Smooth muscle cell (in vitro differentiated cells): ENCODE measurements around the gene KIF1B. TPM values are rescaled to one million over a fixed set of nuclear protein-coding genes. Genes with fewer than 3 reads are reported as not detected.
A peak's percentile ranks its signal among the peaks of the same experiment; 100 is the strongest.

Experiments
- DNase-seq: peaks from one replicate; lab custom pipeline; 2025; ENCODE audit not compliant: unreplicated experiment; lab: John Stamatoyannopoulos, UW
- H2AFZ ChIP-seq: fragments of 200-600 bp; sonication (generic); 2 replicates; pipeline ENCODE4 v1.6.0; 2016; ENCODE audit warnings: antibody characterized with exemption, low read depth, mild to moderate bottlenecking
- H3F3A ChIP-seq: fragments of 200-600 bp; sonication (generic); 2 replicates; pipeline ENCODE4 v1.6.0; 2017; ENCODE audit warnings: antibody characterized with exemption, low read depth
- H3K27ac ChIP-seq: fragments of 200-600 bp; sonication (generic); 2 replicates; pipeline ENCODE4 v1.5.1; 2016; ENCODE audit warnings: low read depth, mild to moderate bottlenecking
- H3K27me3 ChIP-seq: fragments of 200-600 bp; sonication (generic); 2 replicates; pipeline ENCODE4 v1.6.1; 2016; ENCODE audit warnings: low read depth, mild to moderate bottlenecking
- H3K36me3 ChIP-seq: fragments of 200-600 bp; sonication (generic); 2 replicates; pipeline ENCODE4 v1.5.1; 2016; ENCODE audit warnings: low read depth
- H3K4me1 ChIP-seq: fragments of 200-600 bp; sonication (generic); 2 replicates; pipeline ENCODE4 v1.5.1; 2016; ENCODE audit warnings: low read depth
- H3K4me2 ChIP-seq: fragments of 200-600 bp; sonication (generic); 2 replicates; pipeline ENCODE4 v1.6.0; 2016; ENCODE audit warnings: mild to moderate bottlenecking
- H3K4me3 ChIP-seq: fragments of 200-600 bp; sonication (generic); 2 replicates; pipeline ENCODE4 v1.5.1; 2016; ENCODE audit warnings: mild to moderate bottlenecking
- H3K79me2 ChIP-seq: fragments of 200-600 bp; sonication (generic); 2 replicates; pipeline ENCODE4 v1.6.0; 2016; ENCODE audit warnings: low read depth, mild to moderate bottlenecking
- H3K9ac ChIP-seq: fragments of 200-600 bp; sonication (generic); 2 replicates; pipeline ENCODE4 v1.6.0; 2016; ENCODE audit warnings: low read depth
- H3K9me3 ChIP-seq: fragments of 200-600 bp; sonication (generic); replicated peaks from 2 replicates; pipeline ENCODE4 v1.5.1; 2016; ENCODE audit warnings: low read depth
- H4K20me1 ChIP-seq: fragments of 200-600 bp; sonication (generic); 2 replicates; pipeline ENCODE4 v1.6.0; 2016; ENCODE audit warnings: low read depth
- CTCF ChIP-seq: fragments of 200-600 bp; sonication (generic); IDR thresholded peaks from 2 replicates; pipeline ENCODE4 v1.5.1; 2017; ENCODE audit warnings: borderline replicate concordance, mild to moderate bottlenecking, antibody characterized with exemption; ENCODE audit not compliant: insufficient read depth, poor library complexity, severe bottlenecking
- WGBS: methylation state at CpG from one replicate; pipeline ENCODE4 v1.1.7; 2016; ENCODE audit warnings: low lambda C conversion rate; 5-methylcytosine and 5-hydroxymethylcytosine counted together
- microRNA counts: library from miRNA; unstranded; fragments of <30 nt; microRNA quantifications from one replicate; lab custom pipeline; 2016
- microRNA-seq: library from miRNA; unstranded; fragments of <30 nt; microRNA quantifications from one replicate; pipeline ENCODE4, GENCODE V29; 2016; ENCODE audit warnings: borderline number of aligned reads
- polyA plus RNA-seq: library from polyadenylated mRNA; unstranded; fragments of >200 nt; fragmentation: Nextera tagmentation; extraction: Ambion mirVana; gene quantifications from 2 replicates; pipeline ENCODE4 v1.2.1, GENCODE V29; 2016
- small RNA-seq: library from RNA; depleted of rRNA; stranded (forward); fragments of <200 nt; gene quantifications from one replicate; pipeline ENCODE3, GENCODE V24; 2014
- total RNA-seq: library from RNA; depleted of rRNA; stranded (reverse); fragments of >200 nt; gene quantifications from 2 replicates; pipeline ENCODE4 v1.2.3, GENCODE V29; 2014

KIF1B gene
- total and polyA plus RNA-seq, 2 experiments from 2014 or later: 9.1 to 29.6 TPM

- WGBS: 85% methylated on average over 5 of the region's 5 CpGs
- H3K9ac ChIP-seq: no peak overlapping the region
- H4K20me1 ChIP-seq: no peaks in the 10 kb centered on the region
Observed at GRCh38 chr1:10428984-10429383, 218.6 kb downstream of the KIF1B start.

DNA sequence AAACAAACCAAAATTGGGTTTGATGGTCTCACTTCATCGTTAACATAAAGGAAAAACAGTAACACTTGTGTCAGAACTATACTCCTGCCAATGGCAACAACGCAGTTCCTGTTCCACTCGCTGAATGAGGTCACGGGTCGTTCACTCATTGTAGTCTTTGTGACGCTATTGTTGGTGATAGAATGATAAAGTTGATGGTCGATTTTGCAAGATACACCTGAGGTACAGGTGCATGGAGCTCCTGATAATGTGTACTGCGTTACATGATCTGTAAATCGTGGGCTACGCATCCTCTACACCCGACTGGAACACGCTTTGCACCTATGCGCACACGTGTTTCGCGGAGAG, 219.5 kb downstream of the KIF1B start:
- Histone ChIP-seq H3K27me3 (no peaks in the 10 kb centered on the region), H3K4me1 (peaks cover 5% of the 10 kb centered on the region), H3K4me3 (peak overlapping the region; percentile 82), H3K36me3 (no peaks in the 10 kb centered on the region), H3K9me3 (no peaks in the 10 kb centered on the region), H3K9ac (no peak overlapping the region), H2AFZ (peak overlapping the region; percentile 91), H4K20me1 (no peaks in the 10 kb centered on the region), H3K4me2 (peak overlapping the region; percentile 93), H3K27ac (no peak overlapping the region), H3K79me2 (no peaks in the 10 kb centered on the region), H3F3A (no peaks in the 10 kb centered on the region)
- no peak for TF ChIP-seq CTCF
- no peak for DNase-seq
- 37% methylated on average over 16 of the region's 16 CpGs for WGBS

More at GRCh38 chr1:10428984-10429383, 218.6 kb downstream of the KIF1B start:
- no peak overlapping the region for H3K27ac ChIP-seq
- H3K36me3 ChIP-seq: no peaks in the 10 kb centered on the region
- no peaks in the 10 kb centered on the region for H3K79me2 ChIP-seq
- no peak overlapping the region for H2AFZ ChIP-seq
- no peak overlapping the region for H3K4me3 ChIP-seq
- TF ChIP-seq CTCF: no peak
- H3F3A ChIP-seq: no peaks in the 10 kb centered on the region
- no peak for DNase-seq
- H3K4me2 ChIP-seq: no peak overlapping the region
- H3K27me3 ChIP-seq: no peaks in the 10 kb centered on the region
- H3K9me3 ChIP-seq: no peaks in the 10 kb centered on the region
- peaks cover 5% of the 10 kb centered on the region for H3K4me1 ChIP-seq

DNA sequence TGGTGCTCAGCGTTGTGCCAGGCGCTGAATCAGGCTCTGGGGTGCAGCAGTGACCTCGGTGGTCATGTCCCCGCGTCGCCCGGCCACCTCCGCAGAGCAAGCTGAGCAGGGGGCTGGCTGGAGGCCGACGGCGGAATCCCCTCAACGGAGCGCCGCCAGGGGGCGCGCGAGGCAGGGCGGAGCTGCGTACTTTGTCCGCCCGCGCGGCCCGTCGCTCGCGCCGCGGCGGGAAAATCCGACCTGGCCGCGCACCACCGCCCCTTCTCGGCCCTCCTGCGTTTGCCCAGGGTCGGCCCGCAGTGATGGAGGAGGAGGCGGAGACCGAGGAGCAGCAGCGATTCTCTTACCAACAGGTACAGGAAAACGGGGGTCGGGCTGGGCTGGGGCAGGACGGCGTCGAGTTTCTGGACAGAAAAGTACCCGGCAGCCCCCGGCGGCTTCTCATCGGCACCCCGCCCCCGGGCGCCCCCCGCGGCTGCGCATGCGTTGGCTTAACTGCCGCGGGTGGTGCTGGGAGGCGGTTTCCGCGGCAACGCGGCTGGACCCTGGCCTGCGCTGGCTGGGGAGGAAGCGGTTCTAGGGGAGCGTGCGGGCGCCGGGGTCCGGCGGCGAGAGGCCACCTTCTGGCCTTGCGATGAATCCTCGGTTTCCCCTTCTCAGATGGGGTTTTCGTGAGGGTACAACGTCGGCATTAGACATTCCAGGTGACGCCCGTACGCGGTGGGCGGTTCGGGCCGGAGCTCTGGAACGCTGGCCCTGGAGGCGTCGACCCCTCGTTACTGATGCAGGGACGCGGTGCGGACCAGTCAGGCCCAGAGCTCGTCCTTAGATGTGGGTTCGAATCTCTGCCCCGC, 220.1 kb downstream of the KIF1B start, which contains the start of gene CENPS:
Gene CENPS, plus strand, starts transcription at position 218 of the 854 bp plus-strand sequence. Its CDS starts 85 bp downstream, at position 303.
- Histone ChIP-seq H3K79me2 (no peaks in the 10 kb centered on the region), H3K9me3 (no peaks in the 10 kb centered on the region), H3K9ac (peak within 1 kb of the TSS; percentile 92), H3K36me3 (no peaks in the 10 kb centered on the region), H3K4me2 (peak within 1 kb of the TSS; percentile 93), H2AFZ (peak within 1 kb of the TSS; percentile 91), H3K27me3 (no peaks in the 10 kb centered on the region), H4K20me1 (no peaks in the 10 kb centered on the region), H3K4me3 (peak within 1 kb of the TSS; percentile 82), H3K27ac (peak within 1 kb of the TSS; percentile 69), H3F3A (no peaks in the 10 kb centered on the region), H3K4me1 (peaks cover 5% of the 10 kb centered on the region)
- DNase-seq: peak; percentile 95
- under 1% methylated on average over 82 of the region's 95 CpGs for WGBS
- peak; percentile 92 for TF ChIP-seq CTCF

MicroRNAs encoded within 50 kb of the gene (microRNA counts, 767-probe panel; counts per million panel counts)
- 183 counts per million for microRNA hsa-miR-1273d (lab: Ali Mortazavi, UCI)

Small RNA genes within 50 kb of the gene (microRNA-seq; reads per million reads assigned to microRNA genes)
- not detected for gene MIR1273D

Small RNA genes within 50 kb of the gene (small RNA-seq; reads per million reads assigned to genes)
- gene MIR1273D (not detected), gene RNU6-37P (not detected), gene RNU6-828P (not detected)

Other genes with a start within 250 kb of the KIF1B start
- gene RBP7, start 213.3 kb upstream of the KIF1B start, total RNA-seq: 0.45 and 0.58 TPM in 2 replicates
- gene RBP7, start 213.3 kb upstream of the KIF1B start, polyA plus RNA-seq: 0.70 TPM in 1 of 2 replicates, not detected in the other
- 46.4 and 54.7 TPM in 2 replicates for gene UBE4B, start 177.6 kb upstream of the KIF1B start, total RNA-seq
- 20.9 and 24.2 TPM in 2 replicates for gene UBE4B, start 177.6 kb upstream of the KIF1B start, polyA plus RNA-seq
- 64.7 and 86.1 TPM in 2 replicates for gene PGD, start 188.5 kb downstream of the KIF1B start, total RNA-seq
- gene PGD, start 188.5 kb downstream of the KIF1B start, polyA plus RNA-seq: 117 and 118 TPM in 2 replicates
- 7.6 and 102 TPM in 2 replicates for gene CENPS, start 219.9 kb downstream of the KIF1B start, total RNA-seq
- gene CENPS, start 219.9 kb downstream of the KIF1B start, polyA plus RNA-seq: 15.3 and 16.3 TPM in 2 replicates
- 1.0 TPM in 1 of 2 replicates, not detected in the other for gene CORT, start 239.5 kb downstream of the KIF1B start, total RNA-seq
- gene CORT, start 239.5 kb downstream of the KIF1B start, polyA plus RNA-seq: 0.83 TPM in 1 of 2 replicates, not detected in the other